ENCODE data around the gene IFNE.

DNA sequence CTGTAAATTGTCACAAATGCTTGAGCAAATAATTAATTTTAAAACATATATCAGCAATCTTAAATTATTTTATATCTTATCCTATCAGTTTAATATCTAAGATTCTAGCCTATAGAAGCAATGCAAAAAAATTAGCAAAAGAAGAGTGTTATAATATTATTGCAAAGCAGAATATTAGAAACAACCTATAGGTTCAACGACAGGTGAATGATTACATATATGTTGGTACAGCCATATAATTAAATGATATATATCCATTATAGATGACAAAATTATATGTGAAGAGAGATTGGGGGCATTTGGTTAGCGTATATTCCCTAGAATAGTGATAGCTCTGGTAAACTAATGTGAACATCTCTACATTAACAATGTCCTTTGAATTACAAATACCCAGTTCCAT is at the start of gene IFNE:
- TF ChIP-seq, protein P1, sequence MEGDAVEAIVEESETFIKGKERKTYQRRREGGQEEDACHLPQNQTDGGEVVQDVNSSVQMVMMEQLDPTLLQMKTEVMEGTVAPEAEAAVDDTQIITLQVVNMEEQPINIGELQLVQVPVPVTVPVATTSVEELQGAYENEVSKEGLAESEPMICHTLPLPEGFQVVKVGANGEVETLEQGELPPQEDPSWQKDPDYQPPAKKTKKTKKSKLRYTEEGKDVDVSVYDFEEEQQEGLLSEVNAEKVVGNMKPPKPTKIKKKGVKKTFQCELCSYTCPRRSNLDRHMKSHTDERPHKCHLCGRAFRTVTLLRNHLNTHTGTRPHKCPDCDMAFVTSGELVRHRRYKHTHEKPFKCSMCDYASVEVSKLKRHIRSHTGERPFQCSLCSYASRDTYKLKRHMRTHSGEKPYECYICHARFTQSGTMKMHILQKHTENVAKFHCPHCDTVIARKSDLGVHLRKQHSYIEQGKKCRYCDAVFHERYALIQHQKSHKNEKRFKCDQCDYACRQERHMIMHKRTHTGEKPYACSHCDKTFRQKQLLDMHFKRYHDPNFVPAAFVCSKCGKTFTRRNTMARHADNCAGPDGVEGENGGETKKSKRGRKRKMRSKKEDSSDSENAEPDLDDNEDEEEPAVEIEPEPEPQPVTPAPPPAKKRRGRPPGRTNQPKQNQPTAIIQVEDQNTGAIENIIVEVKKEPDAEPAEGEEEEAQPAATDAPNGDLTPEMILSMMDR (IDR thresholded peaks at IDR 0.05): no peak
- TF ChIP-seq POLR2A (IDR thresholded peaks at IDR 0.05): no peak
